ENCODE data around the gene ARL10. TPM values are rescaled to one million over a fixed set of nuclear protein-coding genes. Genes with fewer than 3 reads are reported as not detected.

ARL10 gene
- total RNA-seq, 2 donors from 2014 or later = 4.0 to 5.8 TPM

DNA sequence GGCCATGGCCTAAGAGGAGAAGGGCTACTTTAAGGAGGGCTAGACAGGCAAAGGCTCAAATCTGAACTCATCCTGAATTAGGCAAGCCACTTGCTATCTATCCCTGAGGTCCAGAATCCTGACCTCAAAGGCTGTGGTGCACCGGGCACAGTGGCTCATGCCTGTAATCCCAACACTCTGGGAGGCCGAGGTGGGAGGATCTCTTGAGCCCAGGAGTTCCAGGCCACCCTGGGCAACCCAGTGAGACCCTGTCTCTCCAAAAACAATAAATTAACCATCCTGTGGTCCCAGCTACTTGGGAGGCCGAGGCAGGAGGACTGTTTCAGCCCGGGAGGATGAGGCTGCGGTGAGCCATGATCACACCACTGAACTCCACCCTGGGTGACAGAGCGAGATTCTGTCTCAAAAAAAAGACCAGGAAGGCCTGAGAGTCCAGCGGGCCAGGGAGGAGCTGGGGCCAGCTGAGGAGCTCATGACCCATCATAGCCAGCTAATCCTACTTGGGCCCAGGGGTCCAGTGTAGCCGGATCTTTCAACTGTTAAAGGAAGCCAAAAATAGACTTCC, 19.2 kb downstream of the ARL10 start:
- H3K4me3 ChIP-seq = no peak overlapping the region
- H3K27ac ChIP-seq = no peak overlapping the region
- peaks cover 0 to 35% of the 10 kb centered on the region in 2 donors for H3K4me1 ChIP-seq
- peaks cover 30% of the 10 kb centered on the region for H3K36me3 ChIP-seq
- no peaks in the 10 kb centered on the region for H3K27me3 ChIP-seq
- H3K9me3 ChIP-seq = no peaks in the 10 kb centered on the region
- TF ChIP-seq, protein P1, sequence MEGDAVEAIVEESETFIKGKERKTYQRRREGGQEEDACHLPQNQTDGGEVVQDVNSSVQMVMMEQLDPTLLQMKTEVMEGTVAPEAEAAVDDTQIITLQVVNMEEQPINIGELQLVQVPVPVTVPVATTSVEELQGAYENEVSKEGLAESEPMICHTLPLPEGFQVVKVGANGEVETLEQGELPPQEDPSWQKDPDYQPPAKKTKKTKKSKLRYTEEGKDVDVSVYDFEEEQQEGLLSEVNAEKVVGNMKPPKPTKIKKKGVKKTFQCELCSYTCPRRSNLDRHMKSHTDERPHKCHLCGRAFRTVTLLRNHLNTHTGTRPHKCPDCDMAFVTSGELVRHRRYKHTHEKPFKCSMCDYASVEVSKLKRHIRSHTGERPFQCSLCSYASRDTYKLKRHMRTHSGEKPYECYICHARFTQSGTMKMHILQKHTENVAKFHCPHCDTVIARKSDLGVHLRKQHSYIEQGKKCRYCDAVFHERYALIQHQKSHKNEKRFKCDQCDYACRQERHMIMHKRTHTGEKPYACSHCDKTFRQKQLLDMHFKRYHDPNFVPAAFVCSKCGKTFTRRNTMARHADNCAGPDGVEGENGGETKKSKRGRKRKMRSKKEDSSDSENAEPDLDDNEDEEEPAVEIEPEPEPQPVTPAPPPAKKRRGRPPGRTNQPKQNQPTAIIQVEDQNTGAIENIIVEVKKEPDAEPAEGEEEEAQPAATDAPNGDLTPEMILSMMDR (IDR thresholded peaks at IDR 0.05) = no peak
- DNase-seq (ENCODE audit: low spot score) = no peak

DNA sequence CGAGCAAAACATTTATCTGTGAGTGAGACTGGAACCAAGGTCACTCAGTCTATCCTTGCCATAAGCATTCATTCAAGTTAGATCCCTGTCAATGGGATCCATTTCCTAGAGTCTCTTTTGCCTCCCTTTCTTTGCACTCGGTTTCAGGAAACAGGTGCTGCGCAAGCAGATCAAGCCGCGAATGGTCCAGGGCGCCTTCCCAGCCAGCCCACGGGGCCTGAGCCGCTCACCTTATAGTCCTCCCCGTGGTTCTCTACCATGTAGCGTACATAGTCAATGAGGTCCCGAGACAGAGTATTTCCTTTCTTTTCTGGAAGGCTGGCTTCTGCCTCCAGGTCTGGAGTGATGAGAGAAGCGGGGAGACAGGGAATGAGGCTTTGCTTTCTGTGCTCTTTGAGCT, 19.7 kb downstream of the ARL10 start:
- Histone ChIP-seq H3K27ac (no peak overlapping the region), H3K4me3 (no peak overlapping the region), H3K36me3 (peaks cover 30% of the 10 kb centered on the region), H3K4me1 (peaks cover 0 to 40% of the 10 kb centered on the region in 2 donors), H3K27me3 (no peaks in the 10 kb centered on the region), H3K9me3 (no peaks in the 10 kb centered on the region)
- DNase-seq (ENCODE audit: low spot score) = no peak
- TF ChIP-seq, protein P1 (IDR thresholded peaks at IDR 0.05) = no peak

DNA sequence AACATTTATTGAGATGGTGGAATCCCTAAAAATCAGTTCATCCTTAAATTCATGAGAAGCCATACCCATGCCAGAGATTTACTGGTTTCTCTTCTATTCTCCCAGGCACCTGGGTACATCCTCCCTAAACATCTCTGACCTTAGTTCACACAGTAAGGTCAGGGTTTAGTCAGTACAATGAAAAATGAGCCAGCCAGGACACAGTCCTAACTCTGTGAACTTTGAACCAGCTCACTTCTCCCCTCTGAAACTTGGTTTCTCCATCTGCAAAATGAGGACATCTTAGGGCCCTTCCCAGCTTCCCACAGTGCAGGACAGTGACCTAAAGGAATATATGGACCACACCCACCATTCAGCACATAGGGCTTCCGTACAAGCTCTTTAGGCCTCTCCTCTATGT, 21.2 kb downstream of the ARL10 start:
- Histone ChIP-seq H3K4me1 (peaks cover 0 to 42% of the 10 kb centered on the region in 2 donors), H3K9me3 (no peaks in the 10 kb centered on the region), H3K36me3 (peaks cover 33% of the 10 kb centered on the region), H3K4me3 (no peak overlapping the region), H3K27me3 (no peaks in the 10 kb centered on the region), H3K27ac (no peak overlapping the region)
- DNase-seq (ENCODE audit: low spot score) = no peak
- TF ChIP-seq, protein P1 (IDR thresholded peaks at IDR 0.05) = no peak

DNA sequence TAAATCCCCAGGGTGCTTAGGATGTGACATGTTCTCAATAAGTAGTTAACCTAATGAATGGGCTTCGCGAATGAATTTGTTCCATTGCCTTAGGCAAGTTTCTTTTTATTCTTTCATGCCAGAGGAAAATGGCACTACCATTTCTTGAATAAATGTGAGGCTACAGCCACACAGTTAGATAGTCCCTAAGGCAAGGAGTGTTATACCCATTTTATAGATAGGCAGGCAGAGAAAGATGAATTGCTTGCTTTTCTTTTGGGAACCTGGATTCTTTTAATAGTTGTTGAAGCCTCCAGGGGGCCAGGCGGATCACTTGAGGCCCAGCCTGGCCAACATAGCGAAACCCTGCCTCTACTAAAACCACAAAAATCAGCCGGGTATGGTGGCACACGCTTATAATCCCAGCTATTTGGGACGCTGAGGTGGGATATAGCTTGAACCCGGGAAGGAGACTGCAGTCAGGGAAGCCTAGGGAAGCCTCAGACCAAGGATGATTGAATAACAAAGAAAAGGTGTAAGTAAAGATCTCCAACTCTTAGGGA, 22.2 kb downstream of the ARL10 start:
- Histone ChIP-seq H3K4me3 (peak overlapping the region; percentile 79 to 89), H3K27ac (peak overlapping the region; percentile 91 to 93), H3K9me3 (no peaks in the 10 kb centered on the region), H3K27me3 (no peaks in the 10 kb centered on the region), H3K4me1 (peaks cover 0 to 33% of the 10 kb centered on the region in 2 donors), H3K36me3 (peaks cover 43% of the 10 kb centered on the region)
- TF ChIP-seq, protein P1 (IDR thresholded peaks at IDR 0.05) = no peak
- no peak for DNase-seq (ENCODE audit: low spot score)

DNA sequence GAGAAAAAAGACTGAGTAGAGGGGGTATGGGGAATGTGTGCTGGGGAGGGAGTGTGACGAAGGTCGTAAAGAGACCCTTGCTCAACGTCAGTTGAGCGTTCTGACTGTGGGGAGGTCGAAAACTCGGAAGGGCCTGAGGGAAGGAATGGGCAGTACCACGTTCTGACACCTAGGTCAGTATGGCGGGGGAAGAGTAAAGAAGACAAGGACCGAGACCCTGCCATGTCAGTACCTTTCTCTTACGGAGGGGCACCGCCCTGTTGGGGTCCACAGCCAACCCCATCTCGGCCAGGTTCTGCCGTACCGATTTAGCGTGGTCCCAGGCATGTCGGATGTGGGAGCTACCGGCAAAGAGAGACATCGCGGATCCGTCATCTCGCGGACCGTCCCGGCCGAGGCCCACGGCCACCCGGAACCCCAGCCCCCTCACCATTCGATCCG, 22.7 kb downstream of the ARL10 start:
- Histone ChIP-seq H3K27me3 (no peaks in the 10 kb centered on the region), H3K9me3 (no peaks in the 10 kb centered on the region), H3K27ac (peak overlapping the region; percentile 91 to 93), H3K4me3 (peak overlapping the region; percentile 79 to 89), H3K36me3 (peaks cover 46% of the 10 kb centered on the region), H3K4me1 (peaks cover 0 to 32% of the 10 kb centered on the region in 2 donors)
- TF ChIP-seq, protein P1 (IDR thresholded peaks at IDR 0.05) = no peak
- no peak for DNase-seq (ENCODE audit: low spot score)
